Activated CD4-positive, alpha-beta T cell treated with anti-CD3 and anti-CD28 coated beads for 36 hours (primary cell): Measurements from ENCODE around the gene METTL8. TPM values are rescaled to one million over a fixed set of nuclear protein-coding genes. Genes with fewer than 3 reads are reported as not detected.
A peak's percentile ranks its signal among the peaks of the same experiment; 100 is the strongest.

Experiments used
- ATAC-seq: fragments of 200-7000 bp; cut with Tn5 transposase; one replicate; pipeline ENCODE4 v1.10.0; 2021; ENCODE audit warnings: mild to moderate bottlenecking, moderate library complexity
- CTCF ChIA-PET: fragments of 350-600 bp; sonication (Branson Sonifier 250); formaldehyde crosslinking; loops from one replicate; lab custom pipeline; 2021; ENCODE audit warnings: antibody characterized with exemption; lab: Charles Lee
- POLR2A ChIA-PET: fragments of 350-600 bp; sonication (Branson Sonifier 250); formaldehyde crosslinking; loops from one replicate; lab custom pipeline; 2021; ENCODE audit warnings: antibody characterized with exemption, inconsistent platforms; lab: Charles Lee
- DNase-seq: peaks from one replicate; pipeline ENCODE4 v3.0.0-alpha.2; 2020
- H3K27ac Mint-ChIP-seq: one replicate; pipeline ENCODE4 v1.8.0; 2021; ENCODE audit warnings: mixed read lengths
- H3K27me3 Mint-ChIP-seq: one replicate; pipeline ENCODE4 v1.8.0; 2021; ENCODE audit warnings: mixed read lengths
- H3K36me3 Mint-ChIP-seq: one replicate; pipeline ENCODE4 v1.8.0; 2021; ENCODE audit warnings: low read depth, mixed read lengths
- H3K4me1 Mint-ChIP-seq: one replicate; pipeline ENCODE4 v1.8.0; 2021; ENCODE audit warnings: mixed read lengths
- H3K4me3 Mint-ChIP-seq: one replicate; pipeline ENCODE4 v1.8.0; 2021; ENCODE audit warnings: mild to moderate bottlenecking, moderate library complexity, mixed read lengths
- H3K9me3 Mint-ChIP-seq: one replicate; pipeline ENCODE4 v1.8.0; 2021; ENCODE audit warnings: low read depth, mixed read lengths
- intact Hi-C, 2 experiments: fragments of 100-400 bp; cut with DNase I in 1 of 2; cut with micrococcal nuclease in 1 of 2; formaldehyde crosslinking; loops; one replicate each; pipeline versions ENCODE4 v1.14.2 to v1.15.1; 2022 to 2024; cut with DNase I, micrococcal nuclease
- total RNA-seq, 2 experiments: library from RNA; stranded (reverse); gene quantifications; one replicate each; pipeline ENCODE4 v1.2.3, GENCODE V29; 2021

The METTL8 gene
- total RNA-seq, 2 experiments from 2014 or later, result 39.5 to 47.9 TPM

DNA sequence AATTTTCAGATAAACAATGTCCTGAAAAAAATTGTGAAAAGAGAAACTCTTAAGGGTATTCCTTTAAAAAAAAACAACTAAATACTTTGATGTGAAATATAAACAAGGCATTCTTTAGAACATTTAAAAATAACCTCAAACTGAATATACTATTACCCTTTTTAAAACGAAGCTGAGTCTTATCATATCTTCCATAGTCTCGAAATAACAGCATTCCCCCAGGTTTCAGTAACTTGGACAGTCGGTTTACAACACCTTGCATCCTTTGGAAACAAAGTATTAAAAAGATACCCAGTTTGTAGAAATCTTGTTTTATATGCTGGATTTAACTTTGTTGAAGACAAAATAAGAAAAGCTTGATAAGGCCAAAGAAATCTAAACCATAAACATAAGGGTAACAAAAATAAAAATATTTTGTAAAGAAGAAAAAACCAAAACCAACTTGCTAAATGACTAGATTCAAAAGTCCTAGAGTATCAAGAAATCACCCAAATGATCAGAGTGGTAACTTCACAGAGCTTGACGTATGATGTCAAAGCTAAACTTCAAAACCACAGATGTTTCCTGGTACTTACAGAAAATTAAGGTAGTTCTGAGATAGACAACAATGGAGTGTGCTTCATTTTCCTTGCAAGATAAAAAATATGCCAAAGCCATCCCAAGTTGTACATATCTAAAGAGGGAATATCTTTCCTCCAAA lies 107.8 kb downstream of the METTL8 start:
- Mint-ChIP-seq H3K4me3 (peak overlapping the region; percentile 35), H3K9me3 (no peaks in the 10 kb centered on the region), H3K36me3 (peaks cover 43% of the 10 kb centered on the region), H3K27me3 (no peaks in the 10 kb centered on the region), H3K4me1 (peaks cover 54% of the 10 kb centered on the region), H3K27ac (peak overlapping the region; percentile 93)
- peak; percentile 89 for ATAC-seq
- CTCF ChIA-PET, result interaction anchor here (0.6 to 4.0 kb wide), 16 partner anchors 8 to 396 kb away, joined by 3 to 20 read pairs (median 4); no protein-coding TSS in a partner anchor
- POLR2A ChIA-PET, result interaction anchor here (0.6 to 0.8 kb wide), 2 partner anchors 8 to 353 kb away, joined by 3 to 5 read pairs; no protein-coding TSS in a partner anchor
- intact Hi-C loops, result loop anchor here (1.0 kb wide), 3 partner anchors 8 to 21 kb away; no protein-coding TSS in a partner anchor
- no peak for DNase-seq

GRCh38 chr2:171323971-171324528 lies 109.7 kb downstream of the METTL8 start:
- peaks cover 70% of the 10 kb centered on the region for H3K4me1 Mint-ChIP-seq
- no peak for DNase-seq
- ChIA-PET POLR2A (no interaction called here), CTCF (interaction anchor here (0.6 to 4.0 kb wide), 6 partner anchors 16 to 502 kb away, joined by 3 to 20 read pairs (median 4); no protein-coding TSS in a partner anchor)
- H3K9me3 Mint-ChIP-seq, result no peaks in the 10 kb centered on the region
- H3K4me3 Mint-ChIP-seq, result no peak overlapping the region
- H3K36me3 Mint-ChIP-seq, result peaks cover 40% of the 10 kb centered on the region
- ATAC-seq, result no peak
- intact Hi-C loops, result no loop called here
- H3K27ac Mint-ChIP-seq, result peak overlapping the region; percentile 52
- H3K27me3 Mint-ChIP-seq, result no peaks in the 10 kb centered on the region

DNA sequence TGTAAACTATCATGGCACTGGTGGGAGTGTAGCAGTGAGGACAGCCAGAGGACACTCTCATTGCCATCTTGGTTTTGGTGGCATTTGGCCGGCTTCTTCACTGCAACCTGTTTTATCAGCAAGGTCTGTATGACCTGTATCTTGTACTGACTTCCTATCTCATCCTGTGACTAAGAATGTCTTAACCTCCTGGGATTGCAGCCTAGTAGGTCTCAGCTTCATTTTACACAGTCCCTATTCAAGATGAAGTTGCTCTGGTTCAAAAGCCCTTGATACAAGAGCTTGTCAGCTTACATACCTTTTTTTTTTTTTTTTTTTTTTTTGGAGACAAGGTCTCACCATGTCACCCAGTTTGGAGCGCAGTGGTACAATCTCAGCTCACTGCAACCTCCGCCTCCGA lies 110.9 kb downstream of the METTL8 start:
- H3K4me1 Mint-ChIP-seq, result peaks cover 77% of the 10 kb centered on the region
- DNase-seq (no peak), ATAC-seq (no peak)
- no peaks in the 10 kb centered on the region for H3K27me3 Mint-ChIP-seq
- H3K9me3 Mint-ChIP-seq, result no peaks in the 10 kb centered on the region
- ChIA-PET CTCF (interaction anchor here (0.5 to 4.0 kb wide), 4 partner anchors 12 to 236 kb away, joined by 3 to 20 read pairs (median 4); no protein-coding TSS in a partner anchor), POLR2A (interaction anchor here (0.6 kb wide), 2 partner anchors 60 to 110 kb away, joined by 3 to 4 read pairs; no protein-coding TSS in a partner anchor)
- H3K4me3 Mint-ChIP-seq, result no peak overlapping the region
- H3K36me3 Mint-ChIP-seq, result peaks cover 37% of the 10 kb centered on the region
- intact Hi-C loops, result no loop called here
- H3K27ac Mint-ChIP-seq, result no peak overlapping the region

DNA sequence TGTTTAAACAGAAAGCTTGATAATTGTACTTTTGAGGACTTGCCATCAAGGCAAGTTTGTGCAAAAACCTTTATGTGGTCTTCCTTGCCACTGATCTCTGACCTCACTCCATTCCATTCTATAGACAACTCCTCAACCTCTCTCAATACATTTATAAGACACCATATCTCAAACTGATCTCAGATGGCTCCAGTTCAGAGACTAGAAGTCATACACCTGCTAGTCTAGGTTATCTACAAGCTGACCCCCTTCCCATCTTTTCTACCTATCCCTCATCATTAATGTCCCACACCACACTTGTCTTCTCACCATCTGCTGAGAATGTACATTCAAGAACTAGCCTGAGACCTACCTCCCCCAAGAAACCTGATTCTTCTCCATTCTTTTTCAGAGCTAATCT lies 113.1 kb downstream of the METTL8 start:
- CTCF ChIA-PET, result interaction anchor here (0.6 to 4.2 kb wide), 6 partner anchors 9 to 113 kb away, joined by 3 to 21 read pairs (median 3); partner anchors contain the start of genes DCAF17 and METTL8
- no peak for ATAC-seq
- no peaks in the 10 kb centered on the region for H3K9me3 Mint-ChIP-seq
- H3K4me1 Mint-ChIP-seq, result peaks cover 72% of the 10 kb centered on the region
- H3K36me3 Mint-ChIP-seq, result peaks cover 32% of the 10 kb centered on the region
- no peak for DNase-seq
- POLR2A ChIA-PET, result no interaction called here
- no peak overlapping the region for H3K4me3 Mint-ChIP-seq
- intact Hi-C loops, result no loop called here
- no peaks in the 10 kb centered on the region for H3K27me3 Mint-ChIP-seq
- H3K27ac Mint-ChIP-seq, result peak overlapping the region; percentile 98

DNA sequence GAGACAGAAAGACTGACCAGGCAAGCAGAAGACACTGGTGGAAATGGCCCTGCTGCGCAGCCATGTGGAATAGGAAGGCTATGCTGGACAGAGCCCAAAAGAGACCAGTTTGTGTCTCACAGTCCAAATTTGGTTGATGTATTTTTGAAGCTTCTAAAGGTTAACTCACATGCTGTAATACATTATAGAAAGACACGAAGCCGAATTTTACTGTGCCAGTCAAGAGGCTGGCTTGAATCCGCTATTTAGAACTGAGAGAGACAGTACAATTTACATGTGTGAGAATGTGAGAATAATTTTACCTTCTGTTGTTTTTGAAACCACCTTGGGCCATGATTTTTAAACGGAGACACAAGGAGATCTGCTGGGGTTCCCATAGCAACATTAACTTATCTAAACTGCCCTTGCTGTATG lies 113.6 kb downstream of the METTL8 start:
- CTCF ChIA-PET, result interaction anchor here (0.6 to 4.2 kb wide), 7 partner anchors 10 to 114 kb away, joined by 3 to 21 read pairs (median 3); partner anchors contain the start of genes DCAF17 and METTL8
- DNase-seq (no peak), ATAC-seq (no peak)
- intact Hi-C loops, result no loop called here
- Mint-ChIP-seq H3K9me3 (no peaks in the 10 kb centered on the region), H3K4me3 (peak overlapping the region; percentile 59), H3K4me1 (peaks cover 67% of the 10 kb centered on the region), H3K27ac (peak overlapping the region; percentile 98), H3K27me3 (no peaks in the 10 kb centered on the region), H3K36me3 (peaks cover 30% of the 10 kb centered on the region)
- POLR2A ChIA-PET, result no interaction called here

GRCh38 chr2:171319164-171319810 lies 114.5 kb downstream of the METTL8 start:
- CTCF ChIA-PET, result interaction anchor here (1.0 to 4.2 kb wide), 5 partner anchors 28 to 347 kb away, joined by 3 to 21 read pairs (median 4); no protein-coding TSS in a partner anchor
- Mint-ChIP-seq H3K4me3 (peak overlapping the region; percentile 59), H3K27ac (peak overlapping the region; percentile 98), H3K9me3 (no peaks in the 10 kb centered on the region), H3K4me1 (peaks cover 67% of the 10 kb centered on the region), H3K36me3 (peaks cover 28% of the 10 kb centered on the region), H3K27me3 (no peaks in the 10 kb centered on the region)
- peak; percentile 78 for DNase-seq
- POLR2A ChIA-PET, result interaction anchor here (0.6 to 2.1 kb wide), 5 partner anchors 8 to 237 kb away, joined by 3 to 9 read pairs (median 4); partner anchors contain the start of genes DCAF17 and METTL8
- intact Hi-C loops, result loop anchor here (1.0 to 10.0 kb wide), 21 partner anchors 28 to 954 kb away; partner anchors contain the start of genes GORASP2 (in 2 of the 2), DCAF17 (in 1 of the 2) and METTL8 (in 1 of the 2)
- peak; percentile 80 for ATAC-seq

- Mint-ChIP-seq H3K27me3 (no peaks in the 10 kb centered on the region), H3K9me3 (peaks cover 3% of the 10 kb centered on the region), H3K36me3 (peaks cover 26% of the 10 kb centered on the region), H3K4me3 (peak overlapping the region; percentile 59), H3K27ac (peak overlapping the region; percentile 98), H3K4me1 (peaks cover 64% of the 10 kb centered on the region)
- DNase-seq (peak; percentile 32), ATAC-seq (peak; percentile 26)
- intact Hi-C loops, result loop anchor here (1.0 to 10.0 kb wide), 10 partner anchors 8 to 954 kb away; partner anchors contain the start of genes GORASP2 (in 1 of the 2) and METTL8 (in 1 of the 2)
- POLR2A ChIA-PET, result interaction anchor here (0.6 to 2.1 kb wide), 5 partner anchors 9 to 145 kb away, joined by 3 to 9 read pairs (median 4); partner anchors contain the start of genes DCAF17 and METTL8
- CTCF ChIA-PET, result interaction anchor here (1.0 to 4.2 kb wide), 6 partner anchors 8 to 346 kb away, joined by 3 to 21 read pairs (median 5); no protein-coding TSS in a partner anchor
These were observed 115.3 kb downstream of the METTL8 start for GRCh38 chr2:171318463-171318934.

DNA sequence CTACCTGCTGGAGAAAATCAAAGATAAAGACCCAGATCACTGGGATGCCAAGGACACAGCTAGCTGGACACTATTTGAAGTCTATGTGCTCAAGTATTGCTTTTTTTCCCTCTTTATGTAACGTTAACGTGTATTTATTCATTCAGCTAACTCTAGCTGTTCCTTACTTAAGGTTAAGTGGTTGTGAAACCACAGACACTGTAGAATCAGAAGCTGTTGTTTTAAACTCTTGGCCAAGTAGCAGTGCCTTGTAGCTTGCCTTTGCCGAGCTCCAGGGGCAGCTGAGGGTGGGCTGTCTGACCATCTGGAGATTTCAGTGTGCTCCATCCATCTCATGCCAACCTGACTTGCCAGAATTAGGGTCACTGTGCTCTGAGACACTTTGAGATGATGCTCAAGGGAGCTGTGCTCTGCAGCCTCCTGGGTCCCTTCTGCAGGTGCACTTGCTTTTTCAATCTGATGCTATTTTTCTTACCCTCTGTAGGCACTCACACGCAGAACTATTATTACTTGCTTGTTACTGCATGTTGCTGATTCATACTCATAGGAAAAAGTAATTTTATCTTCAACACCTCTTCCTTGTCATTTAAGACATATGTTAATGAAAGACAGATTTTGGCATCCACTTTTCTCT lies 116.2 kb downstream of the METTL8 start:
- ATAC-seq, result peak; percentile 43
- peaks cover 63% of the 10 kb centered on the region for H3K4me1 Mint-ChIP-seq
- H3K27ac Mint-ChIP-seq, result peak overlapping the region; percentile 98
- intact Hi-C loops, result loop anchor here (1.0 to 10.0 kb wide), 10 partner anchors 9 to 953 kb away; partner anchors contain the start of genes GORASP2 (in 1 of the 2) and METTL8 (in 1 of the 2)
- H3K27me3 Mint-ChIP-seq, result no peaks in the 10 kb centered on the region
- H3K36me3 Mint-ChIP-seq, result peaks cover 23% of the 10 kb centered on the region
- POLR2A ChIA-PET, result interaction anchor here (0.6 to 2.1 kb wide), 5 partner anchors 9 to 180 kb away, joined by 3 to 5 read pairs (median 3); partner anchors contain the start of genes DCAF17 and METTL8
- peak; percentile 43 for DNase-seq
- H3K9me3 Mint-ChIP-seq, result peaks cover 3% of the 10 kb centered on the region
- peak overlapping the region; percentile 22 for H3K4me3 Mint-ChIP-seq
- CTCF ChIA-PET, result interaction anchor here (1.0 to 4.2 kb wide), 6 partner anchors 9 to 345 kb away, joined by 3 to 21 read pairs (median 5); no protein-coding TSS in a partner anchor

DNA sequence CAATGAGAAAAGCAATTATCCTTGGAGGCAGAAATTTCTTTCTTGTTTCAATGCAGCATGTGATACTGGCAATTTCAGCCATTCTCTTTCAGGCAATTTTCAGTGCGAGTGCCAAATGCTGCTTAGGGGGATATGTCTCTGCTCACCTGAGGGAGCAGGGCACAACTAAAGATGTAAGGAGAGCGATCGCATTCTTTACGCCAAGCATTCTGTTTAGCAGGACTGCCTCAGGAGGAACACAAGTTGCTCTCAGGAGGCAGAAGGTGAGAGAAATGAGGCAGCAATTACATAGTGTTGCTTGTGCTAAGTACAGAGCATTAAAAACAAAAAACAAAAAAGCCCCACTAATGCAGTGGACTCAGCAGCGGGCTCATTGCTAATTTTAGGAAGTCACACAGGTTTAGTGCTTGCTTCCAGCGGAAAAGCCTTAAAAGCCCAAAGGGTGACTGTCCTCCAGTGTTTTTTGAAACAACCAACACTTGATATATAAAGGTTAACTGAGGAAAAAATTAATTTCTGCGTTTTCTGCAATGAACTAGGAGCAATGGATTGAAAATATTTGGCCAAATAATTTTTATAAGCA lies 116.9 kb downstream of the METTL8 start:
- Mint-ChIP-seq H3K27ac (peak overlapping the region; percentile 98), H3K36me3 (peaks cover 25% of the 10 kb centered on the region), H3K9me3 (peaks cover 5% of the 10 kb centered on the region), H3K4me3 (no peak overlapping the region), H3K4me1 (peaks cover 63% of the 10 kb centered on the region), H3K27me3 (no peaks in the 10 kb centered on the region)
- ChIA-PET CTCF (interaction anchor here (1.7 to 1.8 kb wide), 2 partner anchors 10 to 99 kb away, joined by 6 read pairs; no protein-coding TSS in a partner anchor), POLR2A (interaction anchor here (2.1 kb wide), 1 partner anchor 117 kb away, joined by 5 read pairs; the partner anchor contains the start of genes DCAF17 and METTL8)
- DNase-seq (no peak), ATAC-seq (no peak)
- intact Hi-C loops, result loop anchor here (1.0 to 10.0 kb wide), 5 partner anchors 9 to 952 kb away; no protein-coding TSS in a partner anchor
